CD4-positive, alpha-beta T cell (primary cell): ENCODE measurements around the gene KRT1. TPM values are rescaled to one million over a fixed set of nuclear protein-coding genes. Genes with fewer than 3 reads are reported as not detected.

ENCODE experiments used
- ATAC-seq: fragments of 200-7000 bp; cut with Tn5 transposase; one replicate; pipeline ENCODE4 v1.10.0; 2022; ENCODE audit warnings: mild to moderate bottlenecking; ENCODE audit not compliant: poor library complexity
- CTCF ChIA-PET: fragments of 350-600 bp; sonication (Branson Sonifier 250); formaldehyde crosslinking; loops from one replicate; lab custom pipeline; 2021; ENCODE audit warnings: antibody characterized with exemption, inconsistent platforms; lab: Charles Lee
- POLR2A ChIA-PET: fragments of 350-600 bp; sonication (Branson Sonifier 250); formaldehyde crosslinking; loops from one replicate; lab custom pipeline; 2021; ENCODE audit warnings: antibody characterized with exemption, inconsistent platforms; lab: Charles Lee
- DNase-seq, 14 experiments: peaks; one replicate each; pipeline ENCODE4 v3.0.0-alpha.2; 2013 to 2020; ENCODE audit warnings: mixed read lengths in 2 of 14
- H3K27ac ChIP-seq, 2 donors: one replicate each; pipeline versions ENCODE4 v1.5.1 to v1.7.0; 2013; ENCODE audit warnings: low read length in 2 of 2, low read depth in 1 of 2, mild to moderate bottlenecking in 1 of 2
- H3K27me3 ChIP-seq, 2 experiments: 1 replicate in 1 of 2; 2 replicates in 1 of 2; pipeline versions ENCODE4 v1.6.1 to v1.7.0; 2013; ENCODE audit warnings: low read length in 2 of 2, control low read depth in 1 of 2, mild to moderate bottlenecking in 1 of 2, moderate library complexity in 1 of 2; ENCODE audit not compliant: insufficient read depth in 2 of 2, control insufficient read depth in 1 of 2
- H3K36me3 ChIP-seq: one replicate; pipeline ENCODE4 v1.6.1; 2013; ENCODE audit warnings: low read length, control low read depth; ENCODE audit not compliant: insufficient read depth
- H3K4me1 ChIP-seq: one replicate; pipeline ENCODE4 v1.6.1; 2013; ENCODE audit warnings: low read length, control low read depth; ENCODE audit not compliant: insufficient read depth
- H3K4me3 ChIP-seq: one replicate; pipeline ENCODE4 v1.5.1; 2013; ENCODE audit warnings: mild to moderate bottlenecking, low read length, moderate library complexity
- H3K9me3 ChIP-seq, 2 experiments: 1 replicate in 1 of 2; 2 replicates in 1 of 2; pipeline versions ENCODE4 v1.6.1 to v1.7.0; 2013; ENCODE audit warnings: low read length in 2 of 2, mild to moderate bottlenecking in 2 of 2, control low read depth in 1 of 2, moderate library complexity in 1 of 2; ENCODE audit not compliant: control insufficient read depth in 1 of 2, insufficient read depth in 1 of 2
- H3K27ac Mint-ChIP-seq: one replicate; pipeline ENCODE4 v1.8.0; 2020; ENCODE audit warnings: mixed read lengths
- H3K27me3 Mint-ChIP-seq: one replicate; pipeline ENCODE4 v1.8.0; 2021; ENCODE audit warnings: mixed read lengths
- H3K36me3 Mint-ChIP-seq: one replicate; pipeline ENCODE4 v1.8.0; 2021; ENCODE audit warnings: low read depth, mixed read lengths
- H3K4me1 Mint-ChIP-seq: one replicate; pipeline ENCODE4 v1.8.0; 2021; ENCODE audit warnings: low read depth, mixed read lengths
- H3K4me3 Mint-ChIP-seq: one replicate; pipeline ENCODE4 v1.8.0; 2020; ENCODE audit warnings: mild to moderate bottlenecking, mixed read lengths
- H3K9me3 Mint-ChIP-seq: one replicate; pipeline ENCODE4 v1.8.0; 2020; ENCODE audit warnings: mixed read lengths
- intact Hi-C, 2 experiments: fragments of 100-400 bp; cut with DNase I in 1 of 2; cut with micrococcal nuclease in 1 of 2; formaldehyde crosslinking; loops; one replicate each; pipeline versions ENCODE4 v1.15.1 to v1.9.0; 2023 to 2025; cut with DNase I, micrococcal nuclease
- total RNA-seq, 174 experiments: library from RNA in 2 of 174; stranded (reverse) in 2 of 174; gene quantifications; one replicate each; pipeline ENCODE4 v1.2.3 and lab custom pipeline; 2021 to 2026
- TF ChIP-seq, protein P1 (sequence below): fragments of 200-600 bp; IDR thresholded peaks from one replicate; pipeline ENCODE4 v1.8.0; 2022; ENCODE audit warnings: antibody characterized with exemption, mild to moderate bottlenecking

KRT1 gene
- total RNA-seq, 2 experiments from 2014 or later: 3.9 to 4.0 TPM

- Histone ChIP-seq H3K27ac (no peak overlapping the region), H3K36me3 (no peaks in the 10 kb centered on the region), H3K9me3 (no peaks in the 10 kb centered on the region), H3K4me1 (peaks cover 43% of the 10 kb centered on the region), H3K4me3 (no peak overlapping the region), H3K27me3 (no peaks in the 10 kb centered on the region)
- no peak for DNase-seq
- intact Hi-C loops: loop anchor here in 1 of 2 experiments (5.0 kb wide), 1 partner anchor 65 kb away; no protein-coding TSS in a partner anchor
- no peak for ATAC-seq
- TF ChIP-seq, protein P1, sequence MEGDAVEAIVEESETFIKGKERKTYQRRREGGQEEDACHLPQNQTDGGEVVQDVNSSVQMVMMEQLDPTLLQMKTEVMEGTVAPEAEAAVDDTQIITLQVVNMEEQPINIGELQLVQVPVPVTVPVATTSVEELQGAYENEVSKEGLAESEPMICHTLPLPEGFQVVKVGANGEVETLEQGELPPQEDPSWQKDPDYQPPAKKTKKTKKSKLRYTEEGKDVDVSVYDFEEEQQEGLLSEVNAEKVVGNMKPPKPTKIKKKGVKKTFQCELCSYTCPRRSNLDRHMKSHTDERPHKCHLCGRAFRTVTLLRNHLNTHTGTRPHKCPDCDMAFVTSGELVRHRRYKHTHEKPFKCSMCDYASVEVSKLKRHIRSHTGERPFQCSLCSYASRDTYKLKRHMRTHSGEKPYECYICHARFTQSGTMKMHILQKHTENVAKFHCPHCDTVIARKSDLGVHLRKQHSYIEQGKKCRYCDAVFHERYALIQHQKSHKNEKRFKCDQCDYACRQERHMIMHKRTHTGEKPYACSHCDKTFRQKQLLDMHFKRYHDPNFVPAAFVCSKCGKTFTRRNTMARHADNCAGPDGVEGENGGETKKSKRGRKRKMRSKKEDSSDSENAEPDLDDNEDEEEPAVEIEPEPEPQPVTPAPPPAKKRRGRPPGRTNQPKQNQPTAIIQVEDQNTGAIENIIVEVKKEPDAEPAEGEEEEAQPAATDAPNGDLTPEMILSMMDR: no peak
- Mint-ChIP-seq H3K27ac (peak overlapping the region; percentile 76), H3K36me3 (peaks cover 15% of the 10 kb centered on the region), H3K4me3 (peak overlapping the region; percentile 59), H3K9me3 (no peaks in the 10 kb centered on the region), H3K27me3 (no peaks in the 10 kb centered on the region), H3K4me1 (peaks cover 75% of the 10 kb centered on the region)
- CTCF ChIA-PET: interaction anchor here (1.7 kb wide), 1 partner anchor 10 kb away, joined by 4 read pairs; the partner anchor contains the start of gene KRT73
- POLR2A ChIA-PET: interaction anchor here (2.2 kb wide), 1 partner anchor 41 kb away, joined by 6 read pairs; no protein-coding TSS in a partner anchor
Observed at GRCh38 chr12:52627395-52628110, 52.7 kb downstream of the KRT1 start.

Other genes with a start within 250 kb of the KRT1 start
- not detected for gene KRT75, start 246.0 kb downstream of the KRT1 start, total RNA-seq
- gene KRT6B, start 228.3 kb downstream of the KRT1 start, total RNA-seq: not detected
- not detected for gene KRT6C, start 206.6 kb downstream of the KRT1 start, total RNA-seq
- not detected for gene KRT6A, start 187.2 kb downstream of the KRT1 start, total RNA-seq
- under 1 TPM; 0.60 to 0.81 TPM for gene KRT5, start 160.0 kb downstream of the KRT1 start, total RNA-seq
- gene KRT71, start 127.3 kb downstream of the KRT1 start, total RNA-seq: not detected
- gene KRT74, start 106.6 kb downstream of the KRT1 start, total RNA-seq: under 1 TPM; 0.30 to 0.34 TPM
- gene KRT72, start 78.9 kb downstream of the KRT1 start, total RNA-seq: 10 to 100 TPM; 82.2 to 83.4 TPM
- gene KRT73, start 61.8 kb downstream of the KRT1 start, total RNA-seq: 10 to 100 TPM; 67.2 to 69.7 TPM
- gene KRT2, start 28.2 kb downstream of the KRT1 start, total RNA-seq: 1 to 10 TPM; 1.7 to 2.1 TPM
- gene KRT77, start 23.1 kb upstream of the KRT1 start, total RNA-seq: under 1 TPM; 0.11 to 0.20 TPM
- gene KRT76, start 96.9 kb upstream of the KRT1 start, total RNA-seq: not detected
- not detected for gene KRT3, start 115.7 kb upstream of the KRT1 start, total RNA-seq
- gene KRT4, start 133.7 kb upstream of the KRT1 start, total RNA-seq: not detected
- gene KRT79, start 153.9 kb upstream of the KRT1 start, total RNA-seq: not detected
- gene KRT78, start 168.6 kb upstream of the KRT1 start, total RNA-seq: not detected
- gene KRT8, start 224.7 kb upstream of the KRT1 start, total RNA-seq: under 1 TPM; 0.63 to 0.89 TPM